OCI-LY7 (cell line): ENCODE measurements around the gene ALG9. TPM values are rescaled to one million over a fixed set of nuclear protein-coding genes. Genes with fewer than 3 reads are reported as not detected.
"Not testable (repeated sequence)": the region's sequence is repeated elsewhere in the genome, so short reads cannot be mapped to it uniquely, and the experiment has no call there.

Source experiments
- BruUV-seq: library from RNA; stranded (reverse); fragments of 400-500 nt; replicated peaks from 2 replicates; lab custom pipeline; 2021; lab: Mats Ljungman, UMichigan
- CTCF ChIA-PET: fragments of 300-600 bp; sonication (Branson Sonifier 250); formaldehyde crosslinking; loops from one replicate; lab custom pipeline; 2022; ENCODE audit warnings: antibody characterized with exemption; ENCODE audit not compliant: unreplicated experiment; lab: Charles Lee
- POLR2A ChIA-PET: fragments of 300-600 bp; sonication (Branson Sonifier 250); formaldehyde crosslinking; loops from one replicate; lab custom pipeline; 2022; ENCODE audit warnings: antibody characterized with exemption; lab: Charles Lee
- DNase-seq: peaks from one replicate; pipeline ENCODE4 v3.0.0-alpha.2; 2015; ENCODE audit warnings: low spot score
- H2AFZ ChIP-seq: fragments of 200-600 bp; sonication (generic), shearing (Covaris generic); 2 replicates; pipeline ENCODE4 v1.6.1; 2014; ENCODE audit warnings: mild to moderate bottlenecking, antibody characterized with exemption, low read length, moderate library complexity
- H3K27ac ChIP-seq: fragments of 200-600 bp; sonication (generic); 2 replicates; pipeline ENCODE4 v1.5.1; 2014; ENCODE audit warnings: mixed run types, low read depth, mild to moderate bottlenecking, moderate library complexity, low read length, inconsistent platforms; ENCODE audit not compliant: poor library complexity, severe bottlenecking
- H3K36me3 ChIP-seq: fragments of 200-600 bp; sonication (generic); 2 replicates; pipeline ENCODE4 v1.6.1; 2014; ENCODE audit warnings: mild to moderate bottlenecking, antibody characterized with exemption, low read length, moderate library complexity, mixed read lengths; ENCODE audit not compliant: insufficient read depth
- H3K4me1 ChIP-seq: fragments of 200-600 bp; sonication (generic); 2 replicates; pipeline ENCODE4 v1.5.1; 2014; ENCODE audit warnings: mild to moderate bottlenecking, low read length; ENCODE audit not compliant: insufficient read depth, poor library complexity, severe bottlenecking
- H3K4me2 ChIP-seq: fragments of 200-600 bp; sonication (generic); 2 replicates; pipeline ENCODE4 v1.6.1; 2014; ENCODE audit warnings: mild to moderate bottlenecking, low read length
- H3K4me3 ChIP-seq: fragments of 200-600 bp; sonication (generic); 2 replicates; pipeline ENCODE4 v1.5.1; 2014; ENCODE audit warnings: mild to moderate bottlenecking, low read depth, low read length; ENCODE audit not compliant: poor library complexity, severe bottlenecking
- H3K79me2 ChIP-seq: fragments of 200-600 bp; sonication (generic); 2 replicates; pipeline ENCODE4 v1.6.1; 2016; ENCODE audit warnings: low read depth, mild to moderate bottlenecking, low read length, moderate library complexity, mixed read lengths; ENCODE audit not compliant: insufficient read depth
- H3K9me2 ChIP-seq: fragments of 200-600 bp; sonication (generic); 2 replicates; pipeline ENCODE4 v1.6.1; 2016; ENCODE audit warnings: mild to moderate bottlenecking, low read length, mixed read lengths; ENCODE audit not compliant: insufficient read depth
- H3K9me3 ChIP-seq: fragments of 200-600 bp; sonication (generic); 2 replicates; pipeline ENCODE4 v1.6.1; 2014; ENCODE audit warnings: mild to moderate bottlenecking, mixed run types, low read length, mixed read lengths
- H4K20me1 ChIP-seq: fragments of 200-600 bp; sonication (generic); 2 replicates; pipeline ENCODE4 v1.6.1; 2014; ENCODE audit warnings: mild to moderate bottlenecking, antibody characterized with exemption, low read length, moderate library complexity, mixed read lengths; ENCODE audit not compliant: insufficient read depth
- EZH2phosphoT487 ChIP-seq: fragments of 200-600 bp; sonication (generic); IDR thresholded peaks from 2 replicates; pipeline ENCODE4 v1.6.1; 2018; ENCODE audit warnings: low read depth, borderline replicate concordance, mild to moderate bottlenecking, mixed run types, antibody characterized with exemption, low read length, moderate library complexity, mixed read lengths
- intact Hi-C: fragments of 100-400 bp; cut with micrococcal nuclease; formaldehyde crosslinking; loops from one replicate; pipeline ENCODE4 v1.10.0; 2022; ENCODE audit not compliant: unreplicated experiment
- total RNA-seq, 2 experiments: library from RNA; depleted of rRNA in 1 of 2; stranded (reverse); fragments of >200 nt in 1 of 2; shearing (Covaris generic) in 1 of 2; gene quantifications; 2 replicates each; pipeline ENCODE4 v1.2.3, GENCODE V29; 2014 to 2022
- TF ChIP-seq, protein P1 (sequence below): fragments of 200-600 bp; sonication (generic); conservative IDR thresholded peaks from 2 replicates; pipeline ENCODE4 v1.5.1; 2014; ENCODE audit warnings: mild to moderate bottlenecking, antibody characterized with exemption, low read length, moderate library complexity, mixed read lengths

The ALG9 gene
- total RNA-seq, 2 experiments from 2014 or later = 16.8 to 21.6 TPM

DNA sequence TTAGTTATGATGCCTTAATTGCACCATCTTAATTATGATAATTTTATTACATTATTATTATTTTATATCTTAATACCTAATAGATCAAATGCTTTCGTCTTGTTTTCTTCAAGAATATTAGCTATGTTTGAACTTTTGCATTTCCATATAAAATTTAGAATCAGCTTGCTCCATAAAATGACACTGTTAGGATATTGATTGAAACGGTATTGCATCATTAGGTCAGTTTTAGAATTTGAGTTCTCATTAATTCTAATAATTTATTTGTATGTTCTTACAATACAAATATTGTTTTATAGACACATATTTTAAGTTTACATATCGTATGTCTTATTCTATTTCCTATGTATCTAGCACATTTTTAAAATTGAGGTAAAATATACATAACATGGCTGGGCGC lies 14.7 kb upstream of the ALG9 start:
- Histone ChIP-seq H3K9me2 (no peaks in the 10 kb centered on the region), H3K79me2 (no peaks in the 10 kb centered on the region), H3K9me3 (no peaks in the 10 kb centered on the region), H4K20me1 (no peaks in the 10 kb centered on the region), H3K36me3 (no peaks in the 10 kb centered on the region), H3K27ac (no peak overlapping the region), H3K4me2 (no peak overlapping the region), H2AFZ (no peak overlapping the region), H3K4me3 (no peak overlapping the region), H3K4me1 (no peaks in the 10 kb centered on the region)
- POLR2A ChIA-PET = interaction anchor here (0.6 to 1.3 kb wide), 2 partner anchors 22 to 216 kb away, joined by 3 read pairs; no protein-coding TSS in a partner anchor
- DNase-seq = no peak
- TF ChIP-seq, protein P1, sequence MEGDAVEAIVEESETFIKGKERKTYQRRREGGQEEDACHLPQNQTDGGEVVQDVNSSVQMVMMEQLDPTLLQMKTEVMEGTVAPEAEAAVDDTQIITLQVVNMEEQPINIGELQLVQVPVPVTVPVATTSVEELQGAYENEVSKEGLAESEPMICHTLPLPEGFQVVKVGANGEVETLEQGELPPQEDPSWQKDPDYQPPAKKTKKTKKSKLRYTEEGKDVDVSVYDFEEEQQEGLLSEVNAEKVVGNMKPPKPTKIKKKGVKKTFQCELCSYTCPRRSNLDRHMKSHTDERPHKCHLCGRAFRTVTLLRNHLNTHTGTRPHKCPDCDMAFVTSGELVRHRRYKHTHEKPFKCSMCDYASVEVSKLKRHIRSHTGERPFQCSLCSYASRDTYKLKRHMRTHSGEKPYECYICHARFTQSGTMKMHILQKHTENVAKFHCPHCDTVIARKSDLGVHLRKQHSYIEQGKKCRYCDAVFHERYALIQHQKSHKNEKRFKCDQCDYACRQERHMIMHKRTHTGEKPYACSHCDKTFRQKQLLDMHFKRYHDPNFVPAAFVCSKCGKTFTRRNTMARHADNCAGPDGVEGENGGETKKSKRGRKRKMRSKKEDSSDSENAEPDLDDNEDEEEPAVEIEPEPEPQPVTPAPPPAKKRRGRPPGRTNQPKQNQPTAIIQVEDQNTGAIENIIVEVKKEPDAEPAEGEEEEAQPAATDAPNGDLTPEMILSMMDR = no peak
- no peak for TF ChIP-seq EZH2phosphoT487
- intact Hi-C loops = no loop called here
- no TSS peak for BruUV-seq
- CTCF ChIA-PET = no interaction called here

- H3K79me2 ChIP-seq, H3K9me3 ChIP-seq, H3K36me3 ChIP-seq, BruUV-seq, intact Hi-C loops, H3K4me1 ChIP-seq, H3K27ac ChIP-seq, H4K20me1 ChIP-seq, CTCF ChIA-PET, DNase-seq, H3K4me2 ChIP-seq, H3K4me3 ChIP-seq, H2AFZ ChIP-seq, H3K9me2 ChIP-seq: not testable (repeated sequence)
- POLR2A ChIA-PET = interaction anchor here (1.0 to 1.3 kb wide), 2 partner anchors 23 to 26 kb away, joined by 3 read pairs; no protein-coding TSS in a partner anchor
These were observed 13.7 kb upstream of the ALG9 start for GRCh38 chr11:111885053-111885452.

GRCh38 chr11:111882202-111882601 lies 10.8 kb upstream of the ALG9 start:
- Histone ChIP-seq H3K79me2 (peaks cover 3% of the 10 kb centered on the region; the same call in 1 of the 2 replicates), H4K20me1 (no peaks in the 10 kb centered on the region), H2AFZ (no peak overlapping the region), H3K4me2 (no peak overlapping the region), H3K9me3 (no peaks in the 10 kb centered on the region), H3K36me3 (no peaks in the 10 kb centered on the region), H3K4me3 (no peak overlapping the region), H3K4me1 (peaks cover 12% of the 10 kb centered on the region), H3K9me2 (no peaks in the 10 kb centered on the region), H3K27ac (no peak overlapping the region)
- intact Hi-C loops = no loop called here
- POLR2A ChIA-PET = interaction anchor here (1.0 to 4.2 kb wide), 7 partner anchors 10 to 100 kb away, joined by 3 to 27 read pairs (median 5); partner anchors contain the start of gene ALG9
- no peak for DNase-seq
- CTCF ChIA-PET = no interaction called here
- TF ChIP-seq, protein P1 = no peak
- no TSS peak for BruUV-seq
